Activated naive CD8-positive, alpha-beta T cell treated with anti-CD3 and anti-CD28 coated beads for 36 hours (primary cell): ENCODE measurements around the gene GP1BA. TPM values are rescaled to one million over a fixed set of nuclear protein-coding genes. Genes with fewer than 3 reads are reported as not detected.

Source experiments
- total RNA-seq, 2 experiments: library from RNA; stranded (reverse); gene quantifications; one replicate each; pipeline ENCODE4 v1.2.3, GENCODE V29; 2021

GP1BA gene
- total RNA-seq, 2 experiments from 2014 or later, result not detected

Other genes starting within 250 kb of the GP1BA start
- gene PELP1, start 228.1 kb upstream of the GP1BA start, total RNA-seq, result 100 to 1,000 TPM; 110 to 122 TPM
- gene ARRB2, start 221.6 kb upstream of the GP1BA start, total RNA-seq, result 100 to 1,000 TPM; 161 to 170 TPM
- gene MED11, start 200.8 kb upstream of the GP1BA start, total RNA-seq, result 10 to 100 TPM; 18.3 to 21.0 TPM
- gene ZMYND15, start 192.4 kb upstream of the GP1BA start, total RNA-seq, result not detected
- 1 to 10 TPM; 2.0 to 3.3 TPM for gene CXCL16, start 192.3 kb upstream of the GP1BA start, total RNA-seq
- gene TM4SF5, start 160.4 kb upstream of the GP1BA start, total RNA-seq, result not detected
- not detected for gene VMO1, start 145.9 kb upstream of the GP1BA start, total RNA-seq
- not detected for gene GLTPD2, start 143.3 kb upstream of the GP1BA start, total RNA-seq
- gene PSMB6, start 136.1 kb upstream of the GP1BA start, total RNA-seq, result 100 to 1,000 TPM; 146 to 154 TPM
- 1 to 10 TPM; 4.2 to 5.4 TPM for gene PLD2, start 125.1 kb upstream of the GP1BA start, total RNA-seq
- gene MINK1, start 98.9 kb upstream of the GP1BA start, total RNA-seq, result 10 to 100 TPM; 34.7 to 37.7 TPM
- 1 to 10 TPM; 2.2 to 2.3 TPM for gene C17orf107, start 32.7 kb upstream of the GP1BA start, total RNA-seq
- gene CHRNE, start 29.2 kb upstream of the GP1BA start, total RNA-seq, result under 1 TPM; 0.42 to 0.47 TPM
- 10 to 100 TPM; 80.9 to 89.3 TPM for gene SLC25A11, start 7.8 kb downstream of the GP1BA start, total RNA-seq
- 100 to 1,000 TPM; 165 to 166 TPM for gene RNF167, start 8.0 kb downstream of the GP1BA start, total RNA-seq
- 1,000 to 10,000 TPM; 1,791 to 1,802 TPM for gene PFN1, start 16.3 kb downstream of the GP1BA start, total RNA-seq
- gene ENO3, start 18.8 kb downstream of the GP1BA start, total RNA-seq, result 10 to 100 TPM; 27.8 to 30.7 TPM
- 10 to 100 TPM; 62.2 to 63.6 TPM for gene SPAG7, start 35.5 kb downstream of the GP1BA start, total RNA-seq
- gene CAMTA2, start 55.4 kb downstream of the GP1BA start, total RNA-seq, result 100 to 1,000 TPM; 107 to 108 TPM
- gene INCA1, start 65.2 kb downstream of the GP1BA start, total RNA-seq, result under 1 TPM; 0.29 to 0.36 TPM
- gene KIF1C, start 65.7 kb downstream of the GP1BA start, total RNA-seq, result 10 to 100 TPM; 49.9 to 51.1 TPM
- not detected for gene SLC52A1, start 103.1 kb downstream of the GP1BA start, total RNA-seq
- 1 to 10 TPM; 2.3 to 2.4 TPM for gene ZFP3, start 146.2 kb downstream of the GP1BA start, total RNA-seq
- 10 to 100 TPM; 24.0 to 27.5 TPM for gene ZNF232, start 179.6 kb downstream of the GP1BA start, total RNA-seq
- gene USP6, start 183.8 kb downstream of the GP1BA start, total RNA-seq, result under 1 TPM; 0.04 to 0.10 TPM